NCI-H345 (cell line): Measurements from ENCODE around the gene SYTL1.
A peak's percentile ranks its signal among the peaks of the same experiment; 100 is the strongest.

Experiments used
- DNase-seq: peaks from one replicate; lab custom pipeline; 2025; lab: John Stamatoyannopoulos, UW

SYTL1 gene, protein sequence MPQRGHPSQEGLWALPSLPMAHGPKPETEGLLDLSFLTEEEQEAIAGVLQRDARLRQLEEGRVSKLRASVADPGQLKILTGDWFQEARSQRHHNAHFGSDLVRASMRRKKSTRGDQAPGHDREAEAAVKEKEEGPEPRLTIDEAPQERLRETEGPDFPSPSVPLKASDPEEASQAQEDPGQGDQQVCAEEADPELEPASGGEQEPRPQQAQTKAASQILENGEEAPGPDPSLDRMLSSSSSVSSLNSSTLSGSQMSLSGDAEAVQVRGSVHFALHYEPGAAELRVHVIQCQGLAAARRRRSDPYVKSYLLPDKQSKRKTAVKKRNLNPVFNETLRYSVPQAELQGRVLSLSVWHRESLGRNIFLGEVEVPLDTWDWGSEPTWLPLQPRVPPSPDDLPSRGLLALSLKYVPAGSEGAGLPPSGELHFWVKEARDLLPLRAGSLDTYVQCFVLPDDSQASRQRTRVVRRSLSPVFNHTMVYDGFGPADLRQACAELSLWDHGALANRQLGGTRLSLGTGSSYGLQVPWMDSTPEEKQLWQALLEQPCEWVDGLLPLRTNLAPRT

DNA sequence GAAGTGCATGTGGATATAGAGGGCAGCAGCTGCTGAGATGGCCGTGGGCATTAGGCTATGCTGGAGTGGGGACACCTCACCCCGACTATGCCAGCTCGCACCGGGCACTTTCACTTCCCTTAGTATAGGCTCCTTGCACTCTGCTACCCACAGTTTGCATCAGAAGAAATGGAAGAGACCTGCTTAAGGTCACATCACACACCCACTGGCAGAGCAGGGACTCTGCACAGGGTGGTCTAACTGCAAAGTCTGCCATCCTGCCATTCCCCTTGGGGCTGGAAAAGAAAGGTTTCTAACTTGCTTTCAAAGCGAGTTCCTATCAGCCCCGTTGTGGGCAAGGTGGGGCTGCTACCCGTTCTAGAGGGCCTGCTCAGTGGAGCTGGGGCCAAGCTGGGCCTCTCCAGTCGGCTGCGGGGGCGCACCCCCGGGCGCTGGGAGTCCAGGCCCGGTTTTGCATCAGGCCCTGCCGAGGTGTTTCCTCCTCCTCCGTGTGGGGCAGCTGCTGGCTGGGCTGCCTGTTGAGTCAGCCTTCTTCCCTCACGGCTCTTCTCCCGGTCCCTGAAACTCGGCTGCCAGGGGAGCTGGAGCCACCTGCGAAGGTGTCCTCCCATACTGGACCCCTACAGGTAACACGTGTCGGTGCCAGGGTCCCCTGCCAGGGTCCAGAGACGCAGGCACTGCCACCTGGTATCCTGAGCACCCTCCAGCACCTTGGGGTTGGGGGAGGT, at the start of gene SYTL1:
Gene SYTL1, plus strand, starts transcription at position 498 of the 728 bp plus-strand sequence. CDS start 3,313 bp downstream, outside the sequence.
- peak; percentile 78 for DNase-seq

DNA sequence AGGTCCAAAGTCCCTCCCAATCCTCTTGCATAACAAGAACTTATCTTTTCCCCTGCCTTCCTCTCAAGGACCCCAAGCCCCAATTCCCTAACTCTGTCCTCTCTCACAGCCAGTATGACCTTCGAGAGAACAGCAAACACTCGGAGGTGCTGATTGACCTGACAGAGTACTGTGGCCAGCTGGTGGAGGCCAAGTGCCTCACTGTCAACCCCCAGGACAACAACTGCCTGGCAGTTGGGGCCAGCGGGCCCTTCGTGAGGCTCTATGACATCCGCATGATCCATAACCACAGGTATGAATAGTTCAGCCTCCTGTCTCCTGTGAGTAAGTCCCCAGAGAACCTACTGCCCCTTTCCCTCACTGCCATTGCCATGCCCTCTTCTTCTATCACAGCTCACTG, 49.7 kb upstream of the SYTL1 start:
- DNase-seq: no peak

DNA sequence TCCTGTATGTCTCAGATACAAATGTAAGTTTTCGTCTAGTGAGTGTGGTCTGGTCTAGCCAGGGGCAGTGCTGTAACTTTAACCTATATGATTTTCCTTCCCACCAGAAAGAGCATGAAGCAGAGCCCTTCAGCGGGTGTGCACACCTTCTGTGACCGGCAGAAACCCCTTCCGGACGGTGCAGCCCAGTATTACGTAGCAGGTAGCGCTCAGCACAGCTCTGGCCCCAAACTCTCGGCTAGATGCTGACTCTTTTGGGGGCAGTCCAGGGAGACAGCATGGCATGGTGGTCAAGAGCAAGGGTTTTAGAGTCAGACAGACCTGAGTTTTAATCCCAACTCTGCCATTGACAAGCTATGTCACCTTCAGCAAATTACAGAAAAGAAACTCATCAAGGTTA, 47.9 kb upstream of the SYTL1 start:
- DNase-seq: no peak

DNA sequence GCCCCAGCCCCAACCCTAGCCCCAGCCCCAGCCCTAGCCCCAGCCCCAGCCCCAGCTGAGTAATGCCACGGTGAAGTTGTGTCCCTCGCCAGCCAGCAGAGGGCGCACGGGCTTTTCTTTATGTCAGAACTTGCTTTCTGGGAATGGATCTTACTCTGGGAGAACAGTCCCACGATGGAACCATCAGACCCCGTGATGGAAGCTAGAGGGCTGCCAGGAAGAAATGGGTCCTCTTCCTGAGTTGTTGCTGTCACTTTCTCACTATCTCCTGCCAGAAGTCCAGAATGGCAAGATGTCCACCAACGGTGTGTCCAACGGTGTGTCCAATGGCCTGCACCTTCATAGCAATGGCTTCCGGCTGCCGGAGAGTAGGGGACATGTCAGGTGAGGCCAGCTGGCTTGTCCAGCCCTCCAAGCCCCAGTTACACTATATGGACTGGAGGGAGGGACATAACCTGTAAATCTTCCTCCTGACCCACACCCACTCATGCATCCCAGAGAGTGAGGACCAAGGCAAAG, 45.0 kb upstream of the SYTL1 start:
- DNase-seq: peak; percentile 48

DNA sequence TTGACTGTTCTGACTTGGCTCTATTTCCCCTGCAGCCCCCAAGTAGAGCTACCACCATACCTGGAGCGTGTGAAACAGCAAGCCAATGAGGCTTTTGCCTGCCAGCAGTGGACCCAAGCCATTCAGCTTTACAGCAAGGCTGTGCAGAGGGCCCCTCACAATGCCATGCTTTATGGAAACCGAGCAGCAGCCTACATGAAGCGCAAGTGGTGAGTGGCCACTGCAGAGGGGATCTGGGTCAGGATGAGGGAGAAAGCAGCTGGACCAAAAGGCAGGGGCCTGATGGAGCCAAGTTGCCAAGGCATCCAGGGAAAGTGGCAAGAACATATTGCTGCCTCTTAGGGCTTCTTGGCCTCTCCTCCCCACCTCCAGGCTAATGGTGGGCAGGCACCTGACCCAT, 43.9 kb upstream of the SYTL1 start:
- no peak for DNase-seq

DNA sequence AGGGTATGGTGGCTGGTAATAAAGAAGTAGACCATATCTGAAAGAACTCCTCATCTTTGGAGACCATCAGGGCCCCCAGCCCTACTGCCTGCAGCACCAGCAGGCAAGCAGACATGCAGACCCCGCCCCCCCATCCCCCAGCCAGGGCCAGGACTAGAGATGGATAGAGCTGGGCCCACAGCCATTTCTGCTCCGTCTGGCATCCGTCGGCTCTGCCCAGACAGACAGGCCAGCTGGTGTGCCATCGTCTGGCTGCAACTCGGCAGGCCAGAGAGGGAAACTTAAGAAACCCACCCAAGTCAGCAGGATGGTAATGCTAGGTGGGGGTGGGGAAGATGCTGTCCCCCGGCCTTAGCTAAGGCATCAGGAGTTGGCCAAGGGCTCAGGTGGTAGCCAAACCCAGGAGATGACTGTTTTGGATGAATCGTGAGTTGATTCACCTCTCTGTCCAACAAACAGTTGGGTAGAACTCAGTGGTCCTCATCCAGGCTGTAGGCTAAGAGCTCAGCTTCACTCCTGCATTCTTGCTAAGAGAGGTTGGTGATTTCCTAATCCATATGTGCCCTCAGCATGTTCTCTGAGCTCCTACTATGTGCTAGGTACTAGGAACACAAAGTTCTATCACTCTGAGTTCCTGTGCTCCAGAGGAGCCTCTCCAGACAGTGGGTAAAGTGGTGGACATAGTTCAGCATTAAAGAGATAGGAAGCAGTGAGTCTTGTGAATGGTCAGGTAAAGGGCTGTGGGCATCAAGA, 43.0 kb upstream of the SYTL1 start:
- no peak for DNase-seq

GRCh38 chr1:27299385-27300271, 42.2 kb upstream of the SYTL1 start:
- DNase-seq: peak; percentile 19

GRCh38 chr1:27300341-27301051, 41.3 kb upstream of the SYTL1 start:
- DNase-seq: peak; percentile 90

GRCh38 chr1:27301052-27301422, 40.8 kb upstream of the SYTL1 start:
- peak; percentile 72 for DNase-seq

DNA sequence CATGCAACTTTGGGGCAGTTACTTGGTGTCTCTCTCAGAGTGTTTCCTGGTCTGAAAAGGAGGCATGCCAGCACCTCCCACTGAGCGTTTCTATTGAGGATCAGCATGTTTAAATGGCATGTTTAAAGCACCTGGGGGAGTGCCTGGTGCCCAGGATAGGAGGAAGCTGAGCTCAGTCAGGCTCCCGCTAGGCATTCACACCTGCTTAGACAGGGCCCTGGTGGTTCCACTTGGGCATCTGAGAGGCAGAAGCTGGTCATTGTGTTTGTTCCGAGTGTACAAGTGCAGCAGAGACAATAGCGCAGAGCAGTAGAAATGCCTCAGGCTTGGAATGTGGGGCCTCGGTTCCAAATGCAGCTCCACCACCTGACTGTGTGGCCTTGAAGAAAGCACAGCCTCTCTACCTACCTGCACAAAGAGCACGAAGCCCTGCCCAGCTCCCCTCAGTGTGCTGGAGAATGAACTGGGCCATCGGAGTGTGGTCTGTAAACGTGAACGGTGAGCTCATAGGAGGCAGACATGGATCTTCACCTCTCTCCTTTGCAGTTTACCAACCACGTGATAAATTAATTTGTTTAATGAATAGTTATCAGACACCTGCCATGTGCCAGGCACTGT, 40.1 kb upstream of the SYTL1 start:
- peak; percentile 96 for DNase-seq

GRCh38 chr1:27302612-27303011, 39.2 kb upstream of the SYTL1 start:
- DNase-seq: no peak

DNA sequence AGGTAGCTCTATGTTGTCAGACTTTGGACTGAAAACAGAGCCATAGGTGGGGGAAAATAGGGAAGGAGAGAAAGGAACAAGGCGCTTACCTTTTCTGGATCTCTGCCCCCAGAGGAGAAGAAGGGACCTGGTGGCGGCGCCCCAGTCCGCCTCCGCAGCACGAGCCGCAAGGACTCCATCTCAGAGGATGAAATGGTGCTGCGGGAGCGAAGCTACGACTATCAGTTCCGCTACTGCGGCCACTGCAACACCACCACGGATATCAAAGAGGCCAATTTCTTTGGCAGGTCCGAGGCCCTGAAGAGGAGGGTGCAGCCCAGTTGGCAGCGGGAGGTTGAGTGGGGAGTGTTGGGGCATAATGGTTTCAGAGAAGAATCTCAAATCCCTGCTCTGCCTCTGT, 38.3 kb upstream of the SYTL1 start:
- DNase-seq: no peak

DNA sequence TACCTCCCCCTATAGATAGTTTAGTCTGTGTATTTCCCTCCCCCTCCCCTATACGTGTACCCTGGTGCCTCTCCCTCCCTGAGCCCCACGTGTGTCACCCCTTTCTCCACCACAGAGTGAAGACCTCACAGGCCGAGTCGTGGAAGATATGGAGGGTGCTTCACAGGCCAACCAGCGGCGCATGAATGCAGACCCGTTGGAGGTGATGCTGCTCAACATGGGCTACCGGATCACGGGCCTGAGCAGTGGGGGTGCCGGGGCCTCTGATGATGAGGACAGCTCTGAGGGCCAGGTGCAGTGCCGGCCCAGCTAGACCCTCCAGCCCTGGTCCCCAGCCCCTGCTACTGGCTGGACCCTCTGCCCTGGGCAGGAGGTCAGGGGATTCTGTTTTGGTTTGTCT, 35.8 kb upstream of the SYTL1 start:
- no peak for DNase-seq

DNA sequence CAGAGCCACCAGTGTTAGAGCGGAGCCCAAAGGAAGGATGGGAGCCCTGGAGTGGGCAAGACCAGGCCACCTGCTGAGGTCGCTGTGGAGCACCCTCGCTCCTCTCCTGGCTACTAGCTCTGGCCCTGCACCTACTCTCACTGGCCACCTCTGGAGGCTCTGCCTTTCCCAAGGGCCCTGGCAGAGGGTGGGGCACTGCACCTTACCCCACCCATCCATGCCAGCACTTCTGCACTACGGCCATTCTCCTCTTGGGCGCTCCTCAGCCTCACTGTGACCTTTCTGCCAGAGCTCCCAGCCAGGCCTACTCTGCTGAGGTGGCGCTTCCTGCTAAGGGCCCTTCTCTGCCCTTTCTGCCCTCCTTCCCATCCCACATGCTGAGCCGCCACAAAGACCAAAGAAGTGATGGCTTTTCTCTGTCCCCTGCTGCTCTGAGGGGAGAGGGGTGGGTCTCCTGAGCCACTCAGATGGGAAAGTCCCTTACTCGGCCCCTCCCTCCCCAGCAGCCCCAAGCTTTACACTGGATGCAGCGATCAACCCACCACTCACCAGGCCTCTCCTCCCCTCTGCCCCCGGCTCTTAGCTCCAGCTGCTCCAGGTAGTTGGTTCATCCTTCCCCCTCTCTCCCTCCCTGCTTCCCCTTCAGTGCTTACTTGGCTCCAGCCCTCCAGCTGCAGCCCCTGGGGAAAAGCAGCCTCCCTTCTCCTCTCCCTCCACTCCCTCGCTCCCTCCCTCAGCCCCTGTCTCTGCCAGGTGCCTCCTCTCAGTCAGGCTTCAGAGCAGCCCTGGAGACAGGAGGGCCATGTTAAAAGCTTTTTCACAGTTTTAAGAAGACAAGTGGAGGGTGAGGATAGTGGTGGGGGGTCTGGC, 34.7 kb upstream of the SYTL1 start:
- DNase-seq: peak; percentile 91

- peak; percentile 45 for DNase-seq
Observed at GRCh38 chr1:27307874-27308598, 33.8 kb upstream of the SYTL1 start.

- no peak for DNase-seq
Observed at GRCh38 chr1:27314169-27314568, 27.7 kb upstream of the SYTL1 start.

DNA sequence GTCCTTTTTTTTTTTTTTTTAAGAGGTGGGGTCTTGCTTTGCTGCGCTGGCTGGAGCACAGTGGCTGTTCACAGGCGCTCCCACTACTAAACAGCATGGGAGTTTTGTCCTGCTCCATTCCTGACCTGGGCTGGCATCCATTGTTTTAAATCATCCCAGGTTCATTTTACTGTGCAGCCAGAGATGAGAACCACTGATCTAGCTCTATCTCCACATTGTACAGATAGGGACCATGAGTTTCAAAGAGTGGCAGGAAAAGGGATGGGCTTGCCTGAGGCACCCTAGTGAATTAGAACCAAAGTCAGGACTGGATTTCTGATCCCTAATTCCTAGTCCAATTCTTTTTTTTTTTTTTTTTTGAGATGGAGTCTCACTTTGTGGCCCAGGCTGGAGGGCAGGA, 27.1 kb upstream of the SYTL1 start:
- DNase-seq: no peak

DNA sequence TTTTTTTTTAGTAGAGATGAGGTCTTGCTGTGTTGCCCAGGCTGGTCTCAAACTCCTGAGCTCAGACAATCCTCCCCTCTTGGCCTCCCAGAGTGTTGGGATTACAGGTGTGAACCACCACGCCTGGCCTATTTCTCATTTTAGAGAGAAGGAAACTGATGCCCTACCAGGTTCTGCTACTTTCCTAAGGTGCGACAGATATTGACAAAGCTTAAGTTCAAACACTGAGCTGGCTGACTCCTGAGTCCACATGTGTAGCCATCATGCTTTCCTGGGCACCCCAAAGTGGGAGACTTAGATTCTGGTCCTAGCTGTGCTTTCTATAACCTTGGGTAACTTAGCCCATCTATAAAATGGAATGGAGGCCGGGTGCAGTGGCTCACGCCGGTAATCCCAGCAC, 25.0 kb upstream of the SYTL1 start:
- DNase-seq: no peak
